Right atrium auricular region (tissue), 2 donors: Measurements from ENCODE around the gene MYO5B. TPM values are rescaled to one million over a fixed set of nuclear protein-coding genes. Genes with fewer than 3 reads are reported as not detected.

Experiments used
- DNase-seq: peaks from one replicate; pipeline ENCODE4 v3.0.0-alpha.2; 2019; ENCODE audit warnings: low spot score
- H3K27ac ChIP-seq, 2 donors: fragments of 200-600 bp; sonication (generic); 1 replicate in 1 of 2; 2 replicates in 1 of 2; pipeline ENCODE4 v1.5.1; 2016 to 2019
- H3K27me3 ChIP-seq, 2 donors: fragments of 200-600 bp; sonication (generic); one replicate each; pipeline versions ENCODE4 v1.5.1 to v1.6.0; 2017 to 2019
- H3K36me3 ChIP-seq: fragments of 200-600 bp; sonication (generic); one replicate; pipeline ENCODE4 v1.5.1; 2016
- H3K4me1 ChIP-seq, 2 donors: fragments of 200-600 bp; sonication (generic); one replicate each; pipeline versions ENCODE4 v1.5.1 to v1.6.0; 2017 to 2019
- H3K4me3 ChIP-seq, 2 donors: fragments of 200-600 bp; sonication (generic); 1 replicate in 1 of 2; 2 replicates in 1 of 2; pipeline ENCODE4 v1.5.1; 2017 to 2019; ENCODE audit warnings: mild to moderate bottlenecking in 1 of 2, moderate library complexity in 1 of 2
- H3K9me3 ChIP-seq, 2 donors: fragments of 200-600 bp; sonication (generic); one replicate each; pipeline ENCODE4 v1.5.1; 2019
- CTCF ChIP-seq, 2 donors: fragments of 200-600 bp; sonication (generic); IDR thresholded peaks; one replicate each; pipeline ENCODE4 v1.5.1; 2019; ENCODE audit warnings: antibody characterized with exemption in 2 of 2
- total RNA-seq, 2 donors: library from RNA; depleted of rRNA; stranded (reverse); fragments of >200 nt; gene quantifications; one replicate each; pipeline ENCODE4 v1.1.0, GENCODE V29; 2016

The MYO5B gene
- total RNA-seq, 2 donors from 2014 or later: 7.7 to 10.2 TPM

- Histone ChIP-seq H3K27me3 (no peaks in the 10 kb centered on the region), H3K4me1 (peaks cover 0 to 18% of the 10 kb centered on the region in 2 donors), H3K4me3 (no peak overlapping the region), H3K9me3 (no peaks in the 10 kb centered on the region), H3K27ac (no peak overlapping the region), H3K36me3 (no peaks in the 10 kb centered on the region)
- no peak for TF ChIP-seq CTCF (IDR thresholded peaks at IDR 0.05)
- DNase-seq: no peak
These were observed 218.0 kb downstream of the MYO5B start for GRCh38 chr18:49976795-49977560.

- DNase-seq: no peak
- Histone ChIP-seq H3K9me3 (no peaks in the 10 kb centered on the region), H3K27ac (no peak overlapping the region), H3K4me1 (peaks cover 0 to 18% of the 10 kb centered on the region in 2 donors), H3K27me3 (no peaks in the 10 kb centered on the region), H3K4me3 (no peak overlapping the region), H3K36me3 (no peaks in the 10 kb centered on the region)
- TF ChIP-seq CTCF (IDR thresholded peaks at IDR 0.05): no peak
These were observed 218.9 kb downstream of the MYO5B start for GRCh38 chr18:49976001-49976400.

GRCh38 chr18:49974079-49974478 lies 220.9 kb downstream of the MYO5B start:
- no peak overlapping the region for H3K4me3 ChIP-seq

GRCh38 chr18:49973592-49973991 lies 221.4 kb downstream of the MYO5B start:
- H3K27me3 ChIP-seq: no peaks in the 10 kb centered on the region
- no peak overlapping the region for H3K27ac ChIP-seq
- no peak overlapping the region for H3K4me3 ChIP-seq
- TF ChIP-seq CTCF (IDR thresholded peaks at IDR 0.05): no peak
- DNase-seq: no peak
- no peaks in the 10 kb centered on the region for H3K9me3 ChIP-seq
- H3K4me1 ChIP-seq: peaks cover 0 to 5% of the 10 kb centered on the region in 2 donors
- no peaks in the 10 kb centered on the region for H3K36me3 ChIP-seq

More at GRCh38 chr18:49974079-49974478, 220.9 kb downstream of the MYO5B start:
- no peak for TF ChIP-seq CTCF (IDR thresholded peaks at IDR 0.05)
- H3K27me3 ChIP-seq: no peaks in the 10 kb centered on the region
- H3K4me1 ChIP-seq: peaks cover 0 to 7% of the 10 kb centered on the region in 2 donors
- H3K9me3 ChIP-seq: no peaks in the 10 kb centered on the region
- no peak overlapping the region for H3K27ac ChIP-seq
- no peak for DNase-seq
- no peaks in the 10 kb centered on the region for H3K36me3 ChIP-seq

- H3K36me3 ChIP-seq: no peaks in the 10 kb centered on the region
- H3K4me1 ChIP-seq: peaks cover 0 to 5% of the 10 kb centered on the region in 2 donors
- no peak overlapping the region for H3K4me3 ChIP-seq
- DNase-seq: no peak
- H3K27me3 ChIP-seq: no peaks in the 10 kb centered on the region
- H3K9me3 ChIP-seq: no peaks in the 10 kb centered on the region
- no peak overlapping the region for H3K27ac ChIP-seq
- no peak for TF ChIP-seq CTCF (IDR thresholded peaks at IDR 0.05)
These were observed 222.4 kb downstream of the MYO5B start for GRCh38 chr18:49972535-49972934.

- Histone ChIP-seq H3K27ac (no peak overlapping the region), H3K4me1 (peaks cover 0 to under 1% of the 10 kb centered on the region in 2 donors), H3K9me3 (no peaks in the 10 kb centered on the region), H3K27me3 (no peaks in the 10 kb centered on the region), H3K36me3 (no peaks in the 10 kb centered on the region), H3K4me3 (no peak overlapping the region)
- DNase-seq: no peak
- TF ChIP-seq CTCF (IDR thresholded peaks at IDR 0.05): no peak
These were observed 223.5 kb downstream of the MYO5B start for GRCh38 chr18:49971462-49971861.
